GM12873 (cell line): Measurements from ENCODE around the gene CLSTN2.

ENCODE experiments used
- CTCF ChIP-seq: IDR thresholded peaks from 2 replicates; pipeline ENCODE4 v1.5.1; 2012; ENCODE audit warnings: low read depth, mild to moderate bottlenecking, moderate library complexity, low read length, control low read depth; ENCODE audit not compliant: insufficient read depth; ENCODE audit errors: missing control alignments

CLSTN2 gene

DNA sequence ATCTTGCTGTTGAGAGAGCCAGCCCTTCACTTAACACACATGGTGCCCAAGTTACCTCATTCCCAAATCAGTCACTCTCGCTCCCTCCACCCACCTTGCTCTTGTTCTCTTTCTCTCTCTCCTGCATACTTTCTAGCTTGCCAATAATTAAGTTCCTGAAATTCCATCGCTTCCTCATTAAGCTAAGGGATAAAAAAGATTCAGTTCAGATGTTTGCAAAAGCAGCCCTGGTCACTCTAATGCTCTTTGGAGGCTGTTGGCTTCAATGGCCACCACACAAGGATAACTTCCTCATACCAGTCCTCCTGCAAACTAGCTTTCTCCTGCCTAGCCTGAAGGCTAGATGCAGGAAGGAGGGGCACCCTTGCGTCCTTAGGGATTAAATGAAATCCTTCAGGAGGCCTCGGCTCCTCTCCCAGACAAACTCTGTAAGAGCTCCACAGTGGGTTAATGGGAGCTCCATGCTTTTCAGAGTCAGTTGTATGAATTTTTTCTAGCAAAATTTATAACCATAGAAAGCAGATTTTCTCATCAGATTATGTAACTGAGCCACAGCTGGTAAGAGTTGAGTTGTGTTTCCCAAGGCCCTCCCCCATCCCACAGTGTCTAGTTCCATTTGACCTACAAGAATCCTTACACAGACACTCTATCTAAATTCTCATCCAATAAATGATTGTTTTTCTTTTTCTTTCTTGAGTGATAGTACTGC, 566.2 kb downstream of the CLSTN2 start:
- TF ChIP-seq CTCF = no peak

- TF ChIP-seq CTCF = no peak
These were observed 566.9 kb downstream of the CLSTN2 start for GRCh38 chr3:140501770-140502364.

GRCh38 chr3:140505213-140505612, 570.2 kb downstream of the CLSTN2 start:
- no peak for TF ChIP-seq CTCF

GRCh38 chr3:140505876-140506275, 570.9 kb downstream of the CLSTN2 start:
- no peak for TF ChIP-seq CTCF

DNA sequence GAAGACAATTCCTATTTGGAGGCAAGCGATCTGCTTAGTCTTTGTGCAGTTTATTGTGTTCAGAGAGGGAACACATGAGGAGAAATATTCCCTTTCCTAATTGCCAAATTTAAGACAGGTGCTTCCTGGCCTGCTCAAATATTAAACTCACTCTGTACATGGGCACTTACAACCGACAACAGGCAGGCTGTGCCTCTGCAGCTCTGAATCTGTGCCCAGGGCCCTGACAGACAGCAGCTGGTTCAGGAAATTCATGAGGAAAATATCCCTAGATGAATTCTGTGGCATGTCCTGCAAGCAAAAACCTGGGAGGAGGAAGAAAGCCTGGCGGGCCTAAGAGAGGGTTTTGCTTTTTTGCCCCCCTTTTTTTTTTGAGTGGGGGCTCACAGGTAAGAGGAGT, 573.6 kb downstream of the CLSTN2 start:
- TF ChIP-seq CTCF = no peak

GRCh38 chr3:140509534-140509933, 574.5 kb downstream of the CLSTN2 start:
- no peak for TF ChIP-seq CTCF

DNA sequence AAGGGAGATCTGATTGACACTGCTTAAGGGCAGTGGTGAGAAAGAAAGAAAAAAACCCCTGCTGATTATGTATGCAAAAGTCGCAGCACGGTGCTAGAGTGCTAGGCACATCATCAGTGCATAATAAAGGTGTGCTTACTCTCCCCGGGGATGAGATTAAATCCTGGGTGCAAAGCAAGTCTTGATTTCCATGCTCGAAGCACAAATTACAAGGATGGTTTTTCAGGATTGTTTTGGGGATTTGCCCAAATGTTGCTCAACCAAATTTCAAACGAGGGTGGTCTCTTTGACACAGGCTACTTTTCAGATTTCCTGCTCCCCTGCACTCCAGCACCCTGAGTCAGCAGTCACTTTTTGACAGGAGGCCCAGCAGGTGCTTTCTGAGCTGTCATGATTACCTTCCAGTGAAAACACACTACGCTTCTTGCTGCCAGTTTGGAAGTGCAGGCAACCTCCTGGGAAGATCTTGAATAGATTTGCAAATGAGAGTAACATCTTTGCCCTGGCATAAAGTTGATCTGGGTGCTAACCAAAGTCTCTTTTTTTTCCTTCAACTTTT, 575.4 kb downstream of the CLSTN2 start:
- TF ChIP-seq CTCF = no peak
